ENCODE results near the gene GTF2H4. TPM values are rescaled to one million over a fixed set of nuclear protein-coding genes. Genes with fewer than 3 reads are reported as not detected.

Gene GTF2H4
- total RNA-seq, 4 donors from 2014 or later = 9.4 to 16.4 (median 11.8) TPM

- H3K4me3 ChIP-seq = no peak overlapping the region
- H3K4me1 ChIP-seq = peaks cover 0 to 36% (median 9%) of the 10 kb centered on the region in 3 donors
- H3K27me3 ChIP-seq = no peaks in the 10 kb centered on the region
- no peak for ATAC-seq
- H3K9me3 ChIP-seq = no peaks in the 10 kb centered on the region
- WGBS, 2 donors (ENCODE audit: low coverage in 1 of 2) = 100% methylated on average over 6 of the region's 12 CpGs; no CpG with 5 or more reads in 1 of the 2 donors
- H3K36me3 ChIP-seq = peaks cover 0 to 70% of the 10 kb centered on the region in 2 donors
- H3K27ac ChIP-seq = no peak overlapping the region
- TF ChIP-seq, protein P1, sequence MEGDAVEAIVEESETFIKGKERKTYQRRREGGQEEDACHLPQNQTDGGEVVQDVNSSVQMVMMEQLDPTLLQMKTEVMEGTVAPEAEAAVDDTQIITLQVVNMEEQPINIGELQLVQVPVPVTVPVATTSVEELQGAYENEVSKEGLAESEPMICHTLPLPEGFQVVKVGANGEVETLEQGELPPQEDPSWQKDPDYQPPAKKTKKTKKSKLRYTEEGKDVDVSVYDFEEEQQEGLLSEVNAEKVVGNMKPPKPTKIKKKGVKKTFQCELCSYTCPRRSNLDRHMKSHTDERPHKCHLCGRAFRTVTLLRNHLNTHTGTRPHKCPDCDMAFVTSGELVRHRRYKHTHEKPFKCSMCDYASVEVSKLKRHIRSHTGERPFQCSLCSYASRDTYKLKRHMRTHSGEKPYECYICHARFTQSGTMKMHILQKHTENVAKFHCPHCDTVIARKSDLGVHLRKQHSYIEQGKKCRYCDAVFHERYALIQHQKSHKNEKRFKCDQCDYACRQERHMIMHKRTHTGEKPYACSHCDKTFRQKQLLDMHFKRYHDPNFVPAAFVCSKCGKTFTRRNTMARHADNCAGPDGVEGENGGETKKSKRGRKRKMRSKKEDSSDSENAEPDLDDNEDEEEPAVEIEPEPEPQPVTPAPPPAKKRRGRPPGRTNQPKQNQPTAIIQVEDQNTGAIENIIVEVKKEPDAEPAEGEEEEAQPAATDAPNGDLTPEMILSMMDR (IDR thresholded peaks at IDR 0.05) = no peak
- TF ChIP-seq POLR2A (IDR thresholded peaks at IDR 0.05) (no peak), EP300 (IDR thresholded peaks at IDR 0.05) (no peak), POLR2AphosphoS5 (IDR thresholded peaks at IDR 0.05) (no peak)
These were observed 17.2 kb upstream of the GTF2H4 start for GRCh38 chr6:30890646-30891449.

DNA sequence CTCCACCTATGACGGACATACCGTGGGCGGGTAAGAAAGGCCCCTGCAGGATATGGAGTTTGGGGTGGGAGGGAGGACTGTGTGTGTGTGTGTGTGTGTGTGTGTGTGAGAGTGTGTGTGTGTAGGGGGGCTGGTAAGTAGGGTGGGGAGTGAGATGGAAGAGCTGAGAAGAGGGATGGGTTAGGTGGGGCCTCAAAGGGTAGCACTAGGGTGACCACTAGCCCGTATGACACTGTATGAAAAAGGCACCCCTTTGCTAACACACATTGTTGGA lies 16.6 kb upstream of the GTF2H4 start:
- WGBS, 2 donors (ENCODE audit: low coverage in 1 of 2) = 50 to 100% methylated on average over 1 of the region's 4 CpGs
- peaks cover 0 to 31% (median 6%) of the 10 kb centered on the region in 3 donors for H3K4me1 ChIP-seq
- H3K36me3 ChIP-seq = peaks cover 0 to 75% of the 10 kb centered on the region in 2 donors
- H3K4me3 ChIP-seq = no peak overlapping the region
- no peaks in the 10 kb centered on the region for H3K9me3 ChIP-seq
- TF ChIP-seq, protein P1 (IDR thresholded peaks at IDR 0.05) = no peak
- TF ChIP-seq POLR2AphosphoS5 (IDR thresholded peaks at IDR 0.05) (no peak), POLR2A (IDR thresholded peaks at IDR 0.05) (no peak), EP300 (IDR thresholded peaks at IDR 0.05) (no peak)
- ATAC-seq = no peak
- no peaks in the 10 kb centered on the region for H3K27me3 ChIP-seq
- no peak overlapping the region for H3K27ac ChIP-seq

GRCh38 chr6:30891816-30892538 lies 16.0 kb upstream of the GTF2H4 start:
- Histone ChIP-seq H3K27me3 (no peaks in the 10 kb centered on the region), H3K9me3 (no peaks in the 10 kb centered on the region), H3K4me1 (peaks cover 0 to 25% (median under 1%) of the 10 kb centered on the region in 3 donors), H3K36me3 (peaks cover 0 to 81% of the 10 kb centered on the region in 2 donors), H3K27ac (no peak overlapping the region), H3K4me3 (no peak overlapping the region)
- WGBS, 2 donors (ENCODE audit: low coverage in 1 of 2) = 67% methylated on average over 7 of the region's 21 CpGs; no CpG with 5 or more reads in 1 of the 2 donors
- no peak for ATAC-seq
- TF ChIP-seq POLR2AphosphoS5 (IDR thresholded peaks at IDR 0.05) = no peak
- TF ChIP-seq, protein P1 (IDR thresholded peaks at IDR 0.05) = no peak
- TF ChIP-seq POLR2A (IDR thresholded peaks at IDR 0.05) = no peak
- TF ChIP-seq EP300 (IDR thresholded peaks at IDR 0.05) = no peak

DNA sequence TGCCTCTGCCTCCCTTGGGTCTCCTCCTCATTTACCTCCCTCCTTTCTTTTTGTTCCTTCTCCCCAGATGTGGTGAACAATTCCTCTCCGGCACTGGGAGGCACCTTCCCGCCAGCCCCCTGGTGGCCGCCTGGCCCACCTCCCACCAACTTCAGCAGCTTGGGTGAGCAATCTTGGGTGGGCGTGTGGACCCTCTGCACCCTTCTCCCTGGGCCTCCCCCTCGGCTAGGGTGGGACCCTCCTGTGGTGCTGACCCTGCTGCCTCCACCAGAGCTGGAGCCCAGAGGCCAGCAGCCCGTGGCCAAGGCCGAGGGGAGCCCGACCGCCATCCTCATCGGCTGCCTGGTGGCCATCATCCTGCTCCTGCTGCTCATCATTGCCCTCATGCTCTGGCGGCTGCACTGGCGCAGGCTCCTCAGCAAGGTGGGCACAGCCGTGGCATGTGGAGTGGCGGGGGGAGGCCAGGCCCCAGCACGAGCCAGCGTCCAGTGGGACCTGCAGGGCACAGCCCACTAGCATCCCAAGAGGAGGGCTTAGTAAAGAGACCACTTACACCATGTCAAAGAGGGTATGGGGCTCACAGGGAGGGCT lies 14.9 kb upstream of the GTF2H4 start:
- peaks cover 0 to 92% of the 10 kb centered on the region in 2 donors for H3K36me3 ChIP-seq
- ATAC-seq = no peak

More for the DNA sequence above, 14.9 kb upstream of the GTF2H4 start:
- Histone ChIP-seq H3K27ac (no peak overlapping the region), H3K4me1 (peaks cover 0 to 21% (median 0%) of the 10 kb centered on the region in 3 donors), H3K4me3 (no peak overlapping the region), H3K9me3 (no peaks in the 10 kb centered on the region), H3K27me3 (no peaks in the 10 kb centered on the region)
- 43% methylated on average over 1 of the region's 16 CpGs; no CpG with 5 or more reads in 1 of the 2 donors for WGBS, 2 donors (ENCODE audit: low coverage in 1 of 2)
- no peak for TF ChIP-seq POLR2A (IDR thresholded peaks at IDR 0.05)
- no peak for TF ChIP-seq POLR2AphosphoS5 (IDR thresholded peaks at IDR 0.05)
- TF ChIP-seq EP300 (IDR thresholded peaks at IDR 0.05) = no peak
- TF ChIP-seq, protein P1 (IDR thresholded peaks at IDR 0.05) = no peak

Data from gastroesophageal sphincter (tissue), 4 donors.